HG02852 (cell line): ENCODE measurements around the gene TENM4.

Source experiments
- ATAC-seq: cut with Tn5 transposase; IDR thresholded peaks from one replicate; pipeline ENCODE4 v1.9.1; 2021; ENCODE audit warnings: mild to moderate bottlenecking, moderate library complexity; ENCODE audit not compliant: unreplicated experiment

TENM4 gene

GRCh38 chr11:79097246-79097875 is 343.5 kb downstream of the TENM4 start:
- no peak for ATAC-seq

- ATAC-seq, result no peak
Observed at GRCh38 chr11:79095424-79095823, 345.4 kb downstream of the TENM4 start.

- no peak for ATAC-seq
Observed at GRCh38 chr11:79094616-79095015, 346.2 kb downstream of the TENM4 start.

- no peak for ATAC-seq
Observed at GRCh38 chr11:79092791-79093353, 348.0 kb downstream of the TENM4 start.

GRCh38 chr11:79090191-79090705 is 350.6 kb downstream of the TENM4 start:
- no peak for ATAC-seq

GRCh38 chr11:79089601-79090000 is 351.2 kb downstream of the TENM4 start:
- ATAC-seq, result no peak

- no peak for ATAC-seq
Observed at GRCh38 chr11:79088967-79089366, 351.9 kb downstream of the TENM4 start.

GRCh38 chr11:79087961-79088318 is 352.9 kb downstream of the TENM4 start:
- ATAC-seq, result no peak

GRCh38 chr11:79087238-79087960 is 353.4 kb downstream of the TENM4 start:
- ATAC-seq, result no peak

GRCh38 chr11:79086056-79086455 is 354.8 kb downstream of the TENM4 start:
- no peak for ATAC-seq

GRCh38 chr11:79084382-79084781 is 356.4 kb downstream of the TENM4 start:
- no peak for ATAC-seq

- no peak for ATAC-seq
Observed at GRCh38 chr11:79083352-79083751, 357.5 kb downstream of the TENM4 start.

- no peak for ATAC-seq
Observed at GRCh38 chr11:79082907-79083306, 357.9 kb downstream of the TENM4 start.

GRCh38 chr11:79082280-79082679 is 358.6 kb downstream of the TENM4 start:
- ATAC-seq, result no peak

- ATAC-seq, result no peak
Observed at GRCh38 chr11:79081471-79082031, 359.3 kb downstream of the TENM4 start.

- ATAC-seq, result no peak
Observed at GRCh38 chr11:79080551-79080950, 360.3 kb downstream of the TENM4 start.

- ATAC-seq, result no peak
Observed at GRCh38 chr11:79078999-79079398, 361.8 kb downstream of the TENM4 start.

- ATAC-seq, result no peak
Observed at GRCh38 chr11:79078456-79078855, 362.4 kb downstream of the TENM4 start.

- ATAC-seq, result no peak
Observed at GRCh38 chr11:79077702-79078330, 363.0 kb downstream of the TENM4 start.

- no peak for ATAC-seq
Observed at GRCh38 chr11:79076526-79077115, 364.2 kb downstream of the TENM4 start.

- no peak for ATAC-seq
Observed at GRCh38 chr11:79074547-79074946, 366.3 kb downstream of the TENM4 start.
